ENCODE data around the gene AKAP13.

DNA sequence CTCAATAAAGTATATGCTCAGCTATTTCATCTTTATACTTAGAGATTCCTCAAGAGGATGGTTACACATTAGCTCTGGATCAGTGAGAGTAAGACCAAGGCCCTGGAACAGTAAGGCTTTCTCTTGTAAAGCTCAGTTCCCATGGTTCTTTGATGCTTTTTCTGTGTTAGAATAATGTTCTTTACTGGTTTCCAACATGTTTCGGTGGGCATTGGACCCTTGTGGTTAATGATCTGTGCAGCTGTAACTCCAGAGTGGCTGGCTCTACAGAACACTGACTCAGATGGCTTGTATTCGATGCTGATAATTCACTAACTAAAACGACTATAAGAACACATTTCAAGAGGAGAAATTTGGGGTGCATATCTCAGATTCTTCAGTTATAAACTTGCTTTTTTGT is 114.7 kb downstream of the AKAP13 start:
- TF ChIP-seq BHLHE40 (IDR thresholded peaks at IDR 0.05; ENCODE audit: borderline replicate concordance) (no peak), TARDBP (IDR thresholded peaks at IDR 0.05) (no peak), ZNF384 (IDR thresholded peaks at IDR 0.05) (no peak), FOXA1 (IDR thresholded peaks at IDR 0.05) (no peak), ELF4 (IDR thresholded peaks at IDR 0.05) (no peak), SP1 (IDR thresholded peaks at IDR 0.05) (no peak)

Measured in HEK293T (cell line).